Motor neuron (in vitro differentiated cells): ENCODE measurements around the gene SERPINI1. TPM values are rescaled to one million over a fixed set of nuclear protein-coding genes. Genes with fewer than 3 reads are reported as not detected.
A peak's percentile ranks its signal among the peaks of the same experiment; 100 is the strongest.
"Not testable (repeated sequence)": the region's sequence is repeated elsewhere in the genome, so short reads cannot be mapped to it uniquely, and the experiment has no call there.

Experiments used
- ATAC-seq, 8 experiments: fragments of 200-7000 bp; cut with Tn5 transposase; replicated peaks in 6 of 8; 2 replicates each; pipeline ENCODE4 v1.8.0; 2021; ENCODE audit warnings: mild to moderate bottlenecking in 8 of 8, moderate library complexity in 8 of 8
- H3K27ac ChIP-seq, 2 donors: fragments of 250-450 bp; sonication (Bioruptor Pico); 2 replicates each; pipeline ENCODE4 v1.9.0; 2021; ENCODE audit warnings: antibody characterized with exemption in 2 of 2, mild to moderate bottlenecking in 2 of 2, moderate library complexity in 1 of 2
- H3K4me1 ChIP-seq, 2 donors: fragments of 250-450 bp; sonication (Bioruptor Pico); replicated peaks in 1 of 2; 2 replicates each; pipeline ENCODE4 v1.6.1; 2021; ENCODE audit warnings: antibody characterized with exemption in 2 of 2, mild to moderate bottlenecking in 2 of 2, moderate library complexity in 1 of 2
- H3K4me3 ChIP-seq, 5 donors: fragments of 250-450 bp; sonication (Bioruptor Pico); 2 replicates each; pipeline ENCODE4 v1.9.0; 2021; ENCODE audit warnings: antibody characterized with exemption in 5 of 5, mild to moderate bottlenecking in 5 of 5, moderate library complexity in 4 of 5
- WGBS, 10 experiments: fragments of 450-650 bp; shearing (Covaris generic); methylation state at CpG; one replicate each; pipeline ENCODE4 v1.0.0; 2022; 5-methylcytosine and 5-hydroxymethylcytosine counted together
- in situ Hi-C, 9 experiments: fragments of 400-800 bp; cut with MboI; loops; one replicate each; pipeline ENCODE4 v1.15.0; 2021; ENCODE audit warnings: low sequenced_read_pairs in 9 of 9, low pct_unique_long_range_greater_than_20kb in 2 of 9; ENCODE audit not compliant: unreplicated experiment in 9 of 9
- total RNA-seq, 8 experiments: library from RNA; unstranded; fragments of 300-600 nt; gene quantifications; 2 replicates each; pipeline versions ENCODE4 v1.2.3 to v1.2.4, GENCODE V29; 2022

SERPINI1 gene
- total RNA-seq, 8 experiments from 2014 or later: 1.2 to 29.9 (median 10.7) TPM

GRCh38 chr3:167820102-167820865, 84.8 kb downstream of the SERPINI1 start:
- 19 to 100% (median 63%) methylated on average over 1 to 3 of the region's 12 CpGs; no CpG with 5 or more reads in 4 of the 10 experiments for WGBS, 10 experiments
- Histone ChIP-seq H3K4me3 (no peak overlapping the region), H3K4me1 (no peaks in the 10 kb centered on the region), H3K27ac (no peak overlapping the region)
- ATAC-seq: peak in 2 of 8 experiments; percentile 33 to 74
- in situ Hi-C loops: no loop called here

- Histone ChIP-seq H3K4me3 (no peak overlapping the region), H3K4me1 (no peaks in the 10 kb centered on the region), H3K27ac (no peak overlapping the region)
- ATAC-seq: no peak
- 29 to 100% (median 60%) methylated on average over 1 to 8 of the region's 12 CpGs; no CpG with 5 or more reads in 5 of the 10 experiments for WGBS, 10 experiments
- in situ Hi-C loops: no loop called here
Measured at GRCh38 chr3:167821248-167821805, 85.8 kb downstream of the SERPINI1 start.

DNA sequence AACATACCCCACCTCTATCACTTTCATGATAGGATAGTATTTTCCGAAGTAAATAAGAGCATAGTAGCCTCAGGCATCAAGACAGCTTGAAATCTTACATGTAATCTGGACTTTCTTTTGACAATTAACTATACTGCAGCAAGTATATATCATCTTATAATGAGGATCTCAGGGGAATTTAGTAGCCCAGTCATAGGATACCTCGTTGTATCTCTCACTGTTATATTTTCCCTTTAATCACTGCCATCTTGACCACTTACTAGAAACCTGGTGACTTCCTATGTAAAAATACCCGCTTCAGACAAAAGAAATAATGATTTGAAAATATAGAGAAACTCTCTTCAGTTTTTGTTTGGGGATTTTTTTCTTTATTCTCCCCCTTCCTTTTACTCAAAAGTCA, 88.2 kb downstream of the SERPINI1 start:
- in situ Hi-C loops: no loop called here
- 16 to 91% (median 76%) methylated on average over 1 to 3 of the region's 3 CpGs; no CpG with 5 or more reads in 1 of the 10 experiments for WGBS, 10 experiments

DNA sequence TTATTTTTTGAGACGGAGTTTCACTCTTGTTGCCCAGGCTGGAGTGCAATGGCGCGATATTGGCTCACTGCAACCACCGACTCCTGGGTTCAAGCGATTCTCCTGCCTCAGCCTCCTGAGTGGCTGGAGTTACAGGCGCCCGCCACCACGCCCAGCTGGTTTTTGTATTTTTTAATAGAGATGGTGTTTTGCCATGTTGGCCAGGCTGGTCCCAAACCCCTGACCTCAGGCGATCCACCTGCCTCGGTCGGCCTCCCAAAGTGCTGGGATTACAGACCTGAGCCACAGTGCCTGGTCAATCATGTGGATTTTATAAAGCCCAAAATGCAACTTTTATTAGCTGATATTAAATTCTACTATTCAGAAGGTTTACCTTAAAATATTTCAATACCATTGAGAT, 92.1 kb downstream of the SERPINI1 start:
- ATAC-seq, in situ Hi-C loops, H3K4me1 ChIP-seq, H3K27ac ChIP-seq, H3K4me3 ChIP-seq: not testable (repeated sequence)
- WGBS, 10 experiments: 39 to 100% (median 96%) methylated on average over 1 to 11 of the region's 11 CpGs; no CpG with 5 or more reads in 2 of the 10 experiments

More for the DNA sequence above, 88.2 kb downstream of the SERPINI1 start:
- H3K4me3 ChIP-seq: no peak overlapping the region
- no peak overlapping the region for H3K27ac ChIP-seq
- ATAC-seq: no peak
- H3K4me1 ChIP-seq: no peaks in the 10 kb centered on the region

GRCh38 chr3:167829071-167829470, 93.5 kb downstream of the SERPINI1 start:
- WGBS, 10 experiments: 25 to 100% (median 88%) methylated on average over 1 to 2 of the region's 2 CpGs; no CpG with 5 or more reads in 1 of the 10 experiments
- in situ Hi-C loops: no loop called here
- no peak overlapping the region for H3K27ac ChIP-seq

DNA sequence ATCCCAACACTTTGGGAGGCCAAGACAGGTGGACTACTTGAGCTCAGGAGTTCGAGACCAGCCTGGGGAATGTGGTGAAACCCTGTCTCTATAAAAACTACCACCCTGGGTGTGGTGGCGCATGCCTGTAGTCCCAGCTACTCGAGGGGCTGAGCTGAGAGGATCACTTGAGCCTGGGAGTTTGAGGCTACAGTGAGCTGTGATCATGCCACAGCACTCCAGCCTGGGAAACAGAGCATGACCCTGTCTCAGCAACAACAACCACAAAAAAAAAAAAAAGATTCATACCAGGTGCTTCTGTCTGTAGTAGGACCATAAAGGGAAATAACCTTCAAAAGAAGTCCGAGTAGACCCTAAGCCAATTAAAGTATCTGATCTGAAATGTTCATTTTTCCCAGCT, 94.5 kb downstream of the SERPINI1 start:
- Histone ChIP-seq H3K4me1 (no peaks in the 10 kb centered on the region), H3K4me3 (no peak overlapping the region), H3K27ac (no peak overlapping the region)
- in situ Hi-C loops: no loop called here
- no peak for ATAC-seq
- WGBS, 10 experiments: 10 to 100% (median 72%) methylated on average over 1 to 4 of the region's 4 CpGs; no CpG with 5 or more reads in 2 of the 10 experiments

More at GRCh38 chr3:167829071-167829470, 93.5 kb downstream of the SERPINI1 start:
- no peak overlapping the region for H3K4me3 ChIP-seq
- H3K4me1 ChIP-seq: no peaks in the 10 kb centered on the region
- no peak for ATAC-seq

GRCh38 chr3:167835359-167835758, 99.8 kb downstream of the SERPINI1 start:
- Histone ChIP-seq H3K4me1 (no peaks in the 10 kb centered on the region), H3K4me3 (no peak overlapping the region), H3K27ac (no peak overlapping the region)
- no peak for ATAC-seq
- in situ Hi-C loops: no loop called here
- 0 to 100% (median 80%) methylated on average over 1 to 5 of the region's 5 CpGs; no CpG with 5 or more reads in 1 of the 10 experiments for WGBS, 10 experiments

DNA sequence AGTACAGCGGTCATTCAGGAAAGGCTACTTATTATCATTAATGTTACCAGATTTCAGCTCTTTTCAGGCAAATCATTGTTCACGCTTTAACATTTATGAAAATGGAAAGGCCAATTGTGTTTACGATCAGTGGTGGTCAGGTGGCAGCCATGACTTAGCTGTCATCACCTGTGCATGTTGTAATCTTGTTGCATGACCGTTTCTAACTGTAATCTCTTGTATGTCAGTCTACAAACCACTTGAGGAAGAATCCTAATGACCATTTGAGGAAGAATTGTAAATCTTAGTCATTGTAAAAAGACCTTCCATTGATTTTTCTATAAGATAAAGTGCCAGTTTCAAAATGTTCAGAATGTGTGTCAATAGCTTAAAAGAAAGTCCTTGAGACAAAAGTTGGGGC, 100.4 kb downstream of the SERPINI1 start:
- no peak for ATAC-seq
- Histone ChIP-seq H3K4me3 (no peak overlapping the region), H3K27ac (no peak overlapping the region), H3K4me1 (no peaks in the 10 kb centered on the region)
- in situ Hi-C loops: no loop called here
- WGBS, 10 experiments: 64 to 100% (median 95%) methylated on average over 1 to 4 of the region's 4 CpGs; no CpG with 5 or more reads in 1 of the 10 experiments

- 0 to 100% (median 86%) methylated on average over 1 to 2 of the region's 2 CpGs for WGBS, 10 experiments
Measured at GRCh38 chr3:167837466-167837865, 101.9 kb downstream of the SERPINI1 start.

DNA sequence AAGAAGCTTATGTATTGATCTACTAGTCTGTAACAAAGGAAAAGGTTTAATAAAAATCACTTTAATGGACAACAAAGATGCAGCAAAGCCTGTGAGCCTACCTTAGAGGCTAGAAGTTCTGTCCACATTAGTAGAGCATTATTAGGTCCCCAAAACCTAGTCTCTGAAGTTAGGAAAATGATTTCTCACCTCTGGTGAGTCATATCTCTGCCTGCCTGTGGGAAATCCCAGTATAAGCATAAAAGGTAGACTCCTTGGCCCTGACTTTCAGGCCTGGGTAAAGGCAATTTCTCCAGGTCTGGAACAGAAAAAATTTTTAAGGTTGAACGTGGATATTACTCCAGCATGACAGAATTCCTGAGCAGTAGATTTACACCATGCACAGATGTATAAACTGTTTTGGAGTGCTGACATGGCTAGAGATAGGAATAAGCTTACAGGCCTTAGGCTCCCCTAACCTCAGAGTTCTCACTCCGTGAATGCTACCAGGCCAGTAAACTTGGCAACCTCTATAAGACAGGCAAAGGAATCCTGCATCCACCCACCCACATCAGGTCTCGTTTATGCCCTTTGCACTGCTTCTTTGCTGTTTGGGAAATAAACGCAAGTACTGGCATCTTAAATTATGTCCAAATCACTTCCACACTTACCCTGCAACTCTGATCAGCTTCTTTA, 104.1 kb downstream of the SERPINI1 start:
- no peak overlapping the region for H3K27ac ChIP-seq
- WGBS, 10 experiments: 0 to 92% (median 46%) methylated on average over 2 to 4 of the region's 4 CpGs; no CpG with 5 or more reads in 2 of the 10 experiments
- in situ Hi-C loops: no loop called here

More at GRCh38 chr3:167837466-167837865, 101.9 kb downstream of the SERPINI1 start:
- H3K27ac ChIP-seq: no peak overlapping the region
- in situ Hi-C loops: no loop called here
- ATAC-seq: no peak
- no peak overlapping the region for H3K4me3 ChIP-seq
- H3K4me1 ChIP-seq: no peaks in the 10 kb centered on the region

GRCh38 chr3:167840247-167840646, 104.7 kb downstream of the SERPINI1 start:
- H3K27ac ChIP-seq: no peak overlapping the region
- no peaks in the 10 kb centered on the region for H3K4me1 ChIP-seq
- ATAC-seq: peak in 1 of 8 experiments; percentile 97
- in situ Hi-C loops: no loop called here
- H3K4me3 ChIP-seq: no peak overlapping the region
- WGBS, 10 experiments: 24 to 100% (median 78%) methylated on average over 1 to 3 of the region's 3 CpGs; no CpG with 5 or more reads in 2 of the 10 experiments

More for the DNA sequence above, 104.1 kb downstream of the SERPINI1 start:
- Histone ChIP-seq H3K4me1 (no peaks in the 10 kb centered on the region), H3K4me3 (no peak overlapping the region)
- peak in 1 of 8 experiments; percentile 63 for ATAC-seq

DNA sequence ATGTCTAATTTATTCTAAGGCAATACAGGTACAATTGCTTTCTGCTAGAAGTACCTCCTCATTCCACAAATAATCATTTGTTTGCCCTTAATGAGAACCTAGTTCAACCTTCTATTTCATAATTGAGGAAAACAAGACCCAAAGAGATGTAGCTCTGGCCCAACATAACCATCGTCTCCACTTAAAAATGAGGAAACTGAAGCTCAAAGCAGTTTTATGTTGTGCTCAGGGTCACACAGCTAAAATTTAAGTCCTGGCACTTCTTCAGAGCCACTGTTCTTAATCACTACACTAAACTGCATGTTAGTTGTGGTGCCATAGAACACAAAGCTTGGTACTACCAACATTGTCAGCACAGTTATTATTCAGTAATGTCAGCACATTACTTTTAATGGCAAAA, 108.0 kb downstream of the SERPINI1 start:
- 67 to 100% (median 94%) methylated on average over 1 of the region's 1 CpG; no CpG with 5 or more reads in 6 of the 10 experiments for WGBS, 10 experiments
- in situ Hi-C loops: no loop called here
- no peak overlapping the region for H3K4me3 ChIP-seq
- no peak overlapping the region for H3K27ac ChIP-seq
- no peak for ATAC-seq
- H3K4me1 ChIP-seq: no peaks in the 10 kb centered on the region

DNA sequence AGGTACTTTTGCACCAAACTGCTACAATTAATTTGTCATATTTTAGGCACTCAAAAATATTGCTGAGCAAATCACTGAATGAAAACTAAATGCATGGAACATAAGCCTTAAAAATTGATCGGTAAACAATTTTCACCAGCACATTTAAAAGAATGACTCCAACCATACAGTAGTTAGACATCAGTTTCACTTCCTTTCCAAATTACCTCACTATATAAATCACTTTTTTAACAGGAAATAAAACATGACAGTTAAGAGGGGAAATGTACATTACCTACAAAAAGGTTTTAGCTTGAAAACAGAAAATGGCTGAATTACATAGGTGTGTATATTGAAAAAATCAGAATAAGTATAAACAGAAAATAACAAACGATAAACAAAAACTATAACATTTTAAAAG, 108.4 kb downstream of the SERPINI1 start:
- Histone ChIP-seq H3K27ac (no peak overlapping the region), H3K4me3 (no peak overlapping the region), H3K4me1 (no peaks in the 10 kb centered on the region)
- in situ Hi-C loops: no loop called here
- WGBS, 10 experiments: 45 to 100% (median 89%) methylated on average over 1 to 2 of the region's 2 CpGs
- ATAC-seq: no peak
